ENCODE results near the gene NTF3. TPM values are rescaled to one million over a fixed set of nuclear protein-coding genes. Genes with fewer than 3 reads are reported as not detected.

NTF3 gene
- total and polyA plus RNA-seq, 2 donors = 0.61 to 1.6 TPM

GRCh38 chr12:5399266-5399665 is 32.6 kb upstream of the NTF3 start:
- 93% methylated on average over 2 of the region's 2 CpGs for WGBS
- no peaks in the 10 kb centered on the region for H3K9me3 ChIP-seq (ENCODE audit: control insufficient read depth in 2 of 2, insufficient read depth in 1 of 2, low read length in 1 of 2)
- H3K4me1 ChIP-seq (ENCODE audit: control insufficient read depth in 2 of 2, insufficient read depth in 2 of 2, low read length in 2 of 2) = no peaks in the 10 kb centered on the region
- no peaks in the 10 kb centered on the region for H3K36me3 ChIP-seq (ENCODE audit: control insufficient read depth in 2 of 2, insufficient read depth in 2 of 2, low read length in 1 of 2)
- DNase-seq (ENCODE audit: low read depth in 6 of 9, low spot score in 9 of 9) = no peak
- H3K27me3 ChIP-seq (ENCODE audit: control insufficient read depth in 2 of 2, insufficient read depth in 1 of 2, low read length in 1 of 2) = no peaks in the 10 kb centered on the region
- no peak overlapping the region for H3K27ac ChIP-seq (ENCODE audit: low read depth in 1 of 2, low read length in 1 of 2)
- no peak overlapping the region for H3K4me3 ChIP-seq (ENCODE audit: low read length in 2 of 2)

GRCh38 chr12:5402009-5402935 is 29.6 kb upstream of the NTF3 start:
- Histone ChIP-seq H3K9me3 (ENCODE audit: control insufficient read depth in 2 of 2, insufficient read depth in 1 of 2, low read length in 1 of 2) (no peaks in the 10 kb centered on the region), H3K4me1 (ENCODE audit: control insufficient read depth in 2 of 2, insufficient read depth in 2 of 2, low read length in 2 of 2) (no peaks in the 10 kb centered on the region), H3K27ac (ENCODE audit: low read depth in 1 of 2, low read length in 1 of 2) (no peak overlapping the region), H3K27me3 (ENCODE audit: control insufficient read depth in 2 of 2, insufficient read depth in 1 of 2, low read length in 1 of 2) (no peaks in the 10 kb centered on the region), H3K4me3 (ENCODE audit: low read length in 2 of 2) (no peak overlapping the region), H3K36me3 (ENCODE audit: control insufficient read depth in 2 of 2, insufficient read depth in 2 of 2, low read length in 1 of 2) (no peaks in the 10 kb centered on the region)
- WGBS = 6% methylated on average over 8 of the region's 8 CpGs
- no peak for DNase-seq (ENCODE audit: low read depth in 6 of 9, low spot score in 9 of 9)

DNA sequence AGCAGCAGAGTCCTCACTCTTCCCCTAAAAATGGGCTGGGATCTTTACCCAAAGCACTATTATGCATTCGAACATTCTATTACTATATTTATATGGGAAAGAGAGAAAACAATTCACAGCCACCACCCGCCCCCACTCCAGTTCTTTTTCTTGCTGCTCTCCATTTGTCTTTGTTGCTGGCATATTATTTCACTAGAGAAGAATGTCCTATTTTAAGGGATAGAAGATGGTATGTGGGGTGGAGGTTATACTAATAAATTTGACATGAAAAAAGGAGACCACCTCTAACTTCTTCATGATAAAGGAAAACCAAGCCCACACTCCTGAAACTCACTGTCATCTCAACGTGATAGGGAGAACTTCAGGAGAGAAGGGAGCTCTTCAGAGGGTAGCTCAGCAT is 28.5 kb upstream of the NTF3 start:
- Histone ChIP-seq H3K4me3 (ENCODE audit: low read length in 2 of 2) (no peak overlapping the region), H3K9me3 (ENCODE audit: control insufficient read depth in 2 of 2, insufficient read depth in 1 of 2, low read length in 1 of 2) (no peaks in the 10 kb centered on the region), H3K27ac (ENCODE audit: low read depth in 1 of 2, low read length in 1 of 2) (no peak overlapping the region), H3K36me3 (ENCODE audit: control insufficient read depth in 2 of 2, insufficient read depth in 2 of 2, low read length in 1 of 2) (no peaks in the 10 kb centered on the region), H3K27me3 (ENCODE audit: control insufficient read depth in 2 of 2, insufficient read depth in 1 of 2, low read length in 1 of 2) (no peaks in the 10 kb centered on the region), H3K4me1 (ENCODE audit: control insufficient read depth in 2 of 2, insufficient read depth in 2 of 2, low read length in 2 of 2) (no peaks in the 10 kb centered on the region)
- WGBS = 87% methylated on average over 3 of the region's 3 CpGs
- DNase-seq (ENCODE audit: low read depth in 6 of 9, low spot score in 9 of 9) = no peak

- Histone ChIP-seq H3K27ac (ENCODE audit: low read depth in 1 of 2, low read length in 1 of 2) (no peak overlapping the region), H3K4me3 (ENCODE audit: low read length in 2 of 2) (no peak overlapping the region), H3K4me1 (ENCODE audit: control insufficient read depth in 2 of 2, insufficient read depth in 2 of 2, low read length in 2 of 2) (no peaks in the 10 kb centered on the region), H3K36me3 (ENCODE audit: control insufficient read depth in 2 of 2, insufficient read depth in 2 of 2, low read length in 1 of 2) (no peaks in the 10 kb centered on the region), H3K27me3 (ENCODE audit: control insufficient read depth in 2 of 2, insufficient read depth in 1 of 2, low read length in 1 of 2) (no peaks in the 10 kb centered on the region), H3K9me3 (ENCODE audit: control insufficient read depth in 2 of 2, insufficient read depth in 1 of 2, low read length in 1 of 2) (no peaks in the 10 kb centered on the region)
- WGBS = 93% methylated on average over 6 of the region's 6 CpGs
- DNase-seq (ENCODE audit: low read depth in 6 of 9, low spot score in 9 of 9) = no peak
These were observed 24.7 kb upstream of the NTF3 start for GRCh38 chr12:5407034-5407856.

- Histone ChIP-seq H3K9me3 (ENCODE audit: control insufficient read depth in 2 of 2, insufficient read depth in 1 of 2, low read length in 1 of 2) (no peaks in the 10 kb centered on the region), H3K27me3 (ENCODE audit: control insufficient read depth in 2 of 2, insufficient read depth in 1 of 2, low read length in 1 of 2) (no peaks in the 10 kb centered on the region), H3K4me3 (ENCODE audit: low read length in 2 of 2) (no peak overlapping the region), H3K36me3 (ENCODE audit: control insufficient read depth in 2 of 2, insufficient read depth in 2 of 2, low read length in 1 of 2) (no peaks in the 10 kb centered on the region), H3K4me1 (ENCODE audit: control insufficient read depth in 2 of 2, insufficient read depth in 2 of 2, low read length in 2 of 2) (no peaks in the 10 kb centered on the region), H3K27ac (ENCODE audit: low read depth in 1 of 2, low read length in 1 of 2) (no peak overlapping the region)
- DNase-seq (ENCODE audit: low read depth in 6 of 9, low spot score in 9 of 9) = no peak
- 87% methylated on average over 1 of the region's 1 CpG for WGBS
These were observed 22.3 kb upstream of the NTF3 start for GRCh38 chr12:5409619-5410018.

DNA sequence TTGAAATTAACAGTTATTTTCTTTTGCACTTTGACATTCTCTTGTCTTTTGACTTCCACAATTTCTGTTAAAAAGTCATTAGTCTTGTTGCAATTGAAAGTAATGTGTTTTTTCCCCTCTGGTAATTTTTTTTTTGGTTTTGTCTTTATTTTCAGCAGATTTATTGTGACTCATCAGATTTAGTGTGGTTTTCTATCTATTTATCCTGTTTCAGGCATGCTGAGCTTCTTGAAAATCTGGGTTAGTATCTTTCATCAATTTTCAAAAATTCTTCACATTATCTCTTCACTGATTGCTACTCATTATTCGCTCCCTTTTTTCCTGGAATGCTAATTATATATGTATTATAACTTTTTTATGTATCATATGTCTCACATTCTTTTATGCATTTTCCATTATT is 15.3 kb upstream of the NTF3 start:
- Histone ChIP-seq H3K9me3 (ENCODE audit: control insufficient read depth in 2 of 2, insufficient read depth in 1 of 2, low read length in 1 of 2) (no peaks in the 10 kb centered on the region), H3K27me3 (ENCODE audit: control insufficient read depth in 2 of 2, insufficient read depth in 1 of 2, low read length in 1 of 2) (no peaks in the 10 kb centered on the region), H3K4me1 (ENCODE audit: control insufficient read depth in 2 of 2, insufficient read depth in 2 of 2, low read length in 2 of 2) (no peaks in the 10 kb centered on the region), H3K36me3 (ENCODE audit: control insufficient read depth in 2 of 2, insufficient read depth in 2 of 2, low read length in 1 of 2) (no peaks in the 10 kb centered on the region), H3K4me3 (ENCODE audit: low read length in 2 of 2) (no peak overlapping the region), H3K27ac (ENCODE audit: low read depth in 1 of 2, low read length in 1 of 2) (no peak overlapping the region)
- no peak for DNase-seq (ENCODE audit: low read depth in 6 of 9, low spot score in 9 of 9)
- whole genome bisulfite sequencing = 96% methylated on average over 1 of the region's 1 CpG

DNA sequence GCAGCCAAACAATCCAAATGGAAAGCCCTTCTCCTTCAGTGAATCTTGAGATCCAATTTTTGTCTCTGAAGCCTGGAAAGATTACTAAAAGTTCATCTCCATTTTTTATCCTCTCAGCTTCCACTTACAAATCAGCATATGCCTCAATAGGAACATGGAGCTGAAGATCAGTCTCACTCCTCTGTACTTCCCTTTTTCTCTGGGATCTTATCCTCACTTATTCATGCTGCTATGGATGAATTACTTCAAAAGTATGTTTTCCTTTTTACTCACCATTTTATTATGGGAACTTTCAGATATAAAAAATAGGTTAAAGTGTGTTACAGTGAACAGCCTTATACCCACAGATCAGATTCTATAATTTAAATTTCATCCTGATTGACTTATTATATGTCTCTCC is 14.4 kb upstream of the NTF3 start:
- Histone ChIP-seq H3K36me3 (ENCODE audit: control insufficient read depth in 2 of 2, insufficient read depth in 2 of 2, low read length in 1 of 2) (no peaks in the 10 kb centered on the region), H3K4me3 (ENCODE audit: low read length in 2 of 2) (no peak overlapping the region), H3K4me1 (ENCODE audit: control insufficient read depth in 2 of 2, insufficient read depth in 2 of 2, low read length in 2 of 2) (no peaks in the 10 kb centered on the region), H3K27ac (ENCODE audit: low read depth in 1 of 2, low read length in 1 of 2) (no peak overlapping the region), H3K9me3 (ENCODE audit: control insufficient read depth in 2 of 2, insufficient read depth in 1 of 2, low read length in 1 of 2) (no peaks in the 10 kb centered on the region), H3K27me3 (ENCODE audit: control insufficient read depth in 2 of 2, insufficient read depth in 1 of 2, low read length in 1 of 2) (no peaks in the 10 kb centered on the region)
- DNase-seq (ENCODE audit: low read depth in 6 of 9, low spot score in 9 of 9) = no peak

DNA sequence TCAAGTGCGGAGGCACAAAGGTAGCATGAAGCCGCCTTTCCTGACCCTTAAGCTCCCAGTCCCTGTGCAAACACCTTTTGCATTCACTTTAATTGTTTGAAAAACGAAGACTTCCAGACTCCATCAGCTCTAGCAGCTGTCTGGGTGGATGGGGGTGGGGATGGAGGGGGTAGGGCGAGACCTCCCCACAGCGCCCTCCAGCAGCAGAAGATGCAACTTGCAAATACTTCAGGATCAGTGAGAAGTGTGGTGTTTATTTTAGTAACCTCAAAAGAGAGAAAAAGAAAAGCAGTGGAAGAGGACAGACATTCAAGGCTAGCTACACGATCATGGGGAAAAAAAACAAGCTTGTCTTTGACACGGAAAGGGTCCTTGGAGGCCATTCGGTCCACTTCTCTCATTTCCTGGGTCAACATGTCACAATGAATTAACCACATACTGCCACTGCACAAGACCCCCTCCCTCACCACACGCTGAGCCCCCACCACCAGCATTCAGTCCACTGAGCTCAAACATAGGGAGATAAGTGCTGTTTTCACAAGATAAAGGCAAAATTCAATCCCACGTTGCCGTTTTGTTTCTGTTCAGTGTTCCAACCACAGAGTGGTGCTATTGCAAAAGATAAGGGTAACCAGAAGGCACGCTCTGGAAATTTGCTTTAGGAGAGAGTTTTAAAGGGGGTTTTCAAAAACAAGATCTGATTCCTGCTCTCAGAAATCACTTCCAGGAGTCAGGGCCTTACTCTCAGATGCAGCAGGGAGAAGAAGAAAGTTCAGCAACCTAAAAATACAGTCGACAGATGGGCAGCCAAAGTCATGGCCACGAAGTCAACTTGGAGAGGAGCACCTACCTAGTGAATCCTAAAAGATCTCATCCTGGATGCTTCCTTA is 3.3 kb upstream of the NTF3 start:
- Histone ChIP-seq H3K36me3 (ENCODE audit: control insufficient read depth in 2 of 2, insufficient read depth in 2 of 2, low read length in 1 of 2) (no peaks in the 10 kb centered on the region), H3K4me1 (ENCODE audit: control insufficient read depth in 2 of 2, insufficient read depth in 2 of 2, low read length in 2 of 2) (peaks cover 0 to 13% of the 10 kb centered on the region in 2 donors), H3K4me3 (ENCODE audit: low read length in 2 of 2) (no peak overlapping the region), H3K27me3 (ENCODE audit: control insufficient read depth in 2 of 2, insufficient read depth in 1 of 2, low read length in 1 of 2) (peaks cover 47 to 64% of the 10 kb centered on the region in 2 donors), H3K9me3 (ENCODE audit: control insufficient read depth in 2 of 2, insufficient read depth in 1 of 2, low read length in 1 of 2) (no peaks in the 10 kb centered on the region), H3K27ac (ENCODE audit: low read depth in 1 of 2, low read length in 1 of 2) (no peak overlapping the region)
- 28% methylated on average over 14 of the region's 14 CpGs for WGBS
- no peak for DNase-seq (ENCODE audit: low read depth in 6 of 9, low spot score in 9 of 9)
